OCI-LY1 (cell line): Measurements from ENCODE around the gene EIF2S3.

ENCODE experiments used
- CTCF ChIP-seq: fragments of 200-600 bp; sonication (generic), shearing (Covaris generic); IDR thresholded peaks from 2 replicates; pipeline ENCODE4 v1.5.1; 2017; ENCODE audit warnings: mild to moderate bottlenecking, antibody characterized with exemption, low read length, moderate library complexity, mixed read lengths
- EZH2 ChIP-seq: fragments of 200-600 bp; sonication (generic), shearing (Covaris generic); IDR thresholded peaks from 2 replicates; pipeline ENCODE4 v1.8.0; 2017; ENCODE audit warnings: borderline replicate concordance, mixed run types, mild to moderate bottlenecking, antibody characterized with exemption, low read length, moderate library complexity, mixed read lengths

GRCh38 chrX:24082447-24082846, 27.7 kb downstream of the EIF2S3 start:
- TF ChIP-seq CTCF (no peak), EZH2 (no peak)
